Left renal pelvis (tissue), 4 donors: ENCODE data around the gene CASP9. TPM values are rescaled to one million over a fixed set of nuclear protein-coding genes. Genes with fewer than 3 reads are reported as not detected.
"Not testable (repeated sequence)": the region's sequence is repeated elsewhere in the genome, so short reads cannot be mapped to it uniquely, and the experiment has no call there.

ENCODE experiments used
- DNase-seq, 4 donors: peaks; one replicate each; pipeline ENCODE4 v3.0.0-alpha.2; 2013; ENCODE audit warnings: low read depth in 4 of 4, low spot score in 3 of 4
- polyA plus RNA-seq, 4 donors: library from polyadenylated mRNA; unstranded; fragments of 120-200 nt; gene quantifications; one replicate each; pipeline ENCODE4 v1.2.1, GENCODE V29; 2013; ENCODE audit not compliant: insufficient read length in 4 of 4

CASP9 gene
- polyA plus RNA-seq, 4 donors: 18.5 to 34.4 (median 28.2) TPM

GRCh38 chr1:15501208-15502032 is 22.6 kb downstream of the CASP9 start:
- DNase-seq: no peak

- DNase-seq: no peak
Measured at GRCh38 chr1:15500184-15501178, 23.5 kb downstream of the CASP9 start.

- DNase-seq: no peak
Measured at GRCh38 chr1:15493869-15494390, 30.1 kb downstream of the CASP9 start.

GRCh38 chr1:15492596-15492995 is 31.4 kb downstream of the CASP9 start:
- DNase-seq: no peak

- not testable (repeated sequence) for DNase-seq
Measured at GRCh38 chr1:15491010-15491409, 33.0 kb downstream of the CASP9 start.

- no peak for DNase-seq
Measured at GRCh38 chr1:15489052-15489736, 34.8 kb downstream of the CASP9 start.

GRCh38 chr1:15488371-15488770 is 35.6 kb downstream of the CASP9 start:
- no peak for DNase-seq

- not testable (repeated sequence) for DNase-seq
Measured at GRCh38 chr1:15486844-15487610, 37.0 kb downstream of the CASP9 start.

GRCh38 chr1:15485636-15486035 is 38.4 kb downstream of the CASP9 start:
- no peak for DNase-seq

- not testable (repeated sequence) for DNase-seq
Measured at GRCh38 chr1:15484443-15484842, 39.6 kb downstream of the CASP9 start.

GRCh38 chr1:15483971-15484370 is 40.0 kb downstream of the CASP9 start:
- no peak for DNase-seq

GRCh38 chr1:15482983-15483543 is 41.0 kb downstream of the CASP9 start:
- DNase-seq: not testable (repeated sequence)

- DNase-seq: not testable (repeated sequence)
Measured at GRCh38 chr1:15482455-15482854, 41.6 kb downstream of the CASP9 start.

- no peak for DNase-seq
Measured at GRCh38 chr1:15479654-15480347, 44.2 kb downstream of the CASP9 start.

- DNase-seq: no peak
Measured at GRCh38 chr1:15477646-15478212, 46.3 kb downstream of the CASP9 start.

- DNase-seq: no peak
Measured at GRCh38 chr1:15476927-15477326, 47.1 kb downstream of the CASP9 start.

- DNase-seq: no peak
Measured at GRCh38 chr1:15475752-15476314, 48.2 kb downstream of the CASP9 start, which contains the start of gene CELA2B. Gene CELA2B, plus strand, starts transcription at chr1:15476104. Its CDS starts 22 bp downstream, at chr1:15476126.

GRCh38 chr1:15472587-15472986 is 51.4 kb downstream of the CASP9 start:
- DNase-seq: no peak
